Common myeloid progenitor, CD34-positive (primary cell): ENCODE measurements around the gene COG5.

Experiments
- CTCF ChIA-PET: fragments of 350-600 bp; sonication (Branson Sonifier 250); formaldehyde crosslinking; loops from one replicate; lab custom pipeline; 2021; ENCODE audit warnings: antibody characterized with exemption; lab: Charles Lee
- POLR2A ChIA-PET: fragments of 350-600 bp; sonication (Branson Sonifier 250); formaldehyde crosslinking; loops from one replicate; lab custom pipeline; 2021; ENCODE audit warnings: antibody characterized with exemption; lab: Charles Lee
- DNase-seq, 3 donors: peaks; one replicate each; pipeline versions ENCODE4 v3.0.0 to v3.0.0-alpha.2; 2013
- H3K27ac ChIP-seq, 2 experiments: 1 replicate in 1 of 2; 2 replicates in 1 of 2; pipeline ENCODE4 v1.7.0; 2013; ENCODE audit warnings: inconsistent platforms in 2 of 2, low read length in 2 of 2, mild to moderate bottlenecking in 2 of 2, low read depth in 1 of 2, moderate library complexity in 1 of 2; ENCODE audit not compliant: severe bottlenecking in 2 of 2, insufficient read depth in 1 of 2, poor library complexity in 1 of 2
- H3K27me3 ChIP-seq, 5 experiments: replicated peaks in 2 of 5; 1 replicate in 3 of 5; 2 replicates in 2 of 5; pipeline versions ENCODE4 v1.6.1 to v1.7.0; 2013; ENCODE audit warnings: low read length in 4 of 5, mild to moderate bottlenecking in 2 of 5, moderate library complexity in 2 of 5, inconsistent platforms in 1 of 5; ENCODE audit not compliant: insufficient read depth in 5 of 5, control insufficient read depth in 4 of 5
- H3K36me3 ChIP-seq, 4 experiments: 1 replicate in 2 of 4; 2 replicates in 2 of 4; pipeline versions ENCODE4 v1.6.1 to v1.7.0; 2013; ENCODE audit warnings: low read length in 3 of 4, control low read depth in 1 of 4, mild to moderate bottlenecking in 1 of 4; ENCODE audit not compliant: control insufficient read depth in 4 of 4, insufficient read depth in 4 of 4
- H3K4me1 ChIP-seq, 4 experiments: 1 replicate in 3 of 4; 2 replicates in 1 of 4; pipeline versions ENCODE4 v1.6.1 to v1.7.1; 2013; ENCODE audit warnings: low read length in 3 of 4, mild to moderate bottlenecking in 3 of 4, control low read depth in 1 of 4, inconsistent platforms in 1 of 4, moderate library complexity in 1 of 4; ENCODE audit not compliant: control insufficient read depth in 4 of 4, insufficient read depth in 4 of 4; ENCODE audit errors: control extremely low read depth in 1 of 4
- H3K4me3 ChIP-seq, 7 experiments: 1 replicate in 4 of 7; 2 replicates in 3 of 7; pipeline versions ENCODE4 v1.5.1 to v1.7.0; 2013; ENCODE audit warnings: mild to moderate bottlenecking in 7 of 7, low read length in 6 of 7, moderate library complexity in 6 of 7, inconsistent platforms in 2 of 7, low read depth in 2 of 7, control low read depth in 1 of 7; ENCODE audit not compliant: insufficient read depth in 4 of 7, control insufficient read depth in 1 of 7; ENCODE audit errors: extremely low read depth in 1 of 7
- H3K9me3 ChIP-seq, 5 experiments: 1 replicate in 4 of 5; 2 replicates in 1 of 5; pipeline versions ENCODE4 v1.6.1 to v1.7.1; 2013; ENCODE audit warnings: low read length in 4 of 5, mild to moderate bottlenecking in 2 of 5, inconsistent platforms in 1 of 5, low read depth in 1 of 5, moderate library complexity in 1 of 5; ENCODE audit not compliant: control insufficient read depth in 4 of 5, insufficient read depth in 2 of 5; ENCODE audit errors: control extremely low read depth in 1 of 5
- WGBS: methylation state at CpG from one replicate; pipeline ENCODE4 v1.1.5; 2013; ENCODE audit not compliant: insufficient coverage; 5-methylcytosine and 5-hydroxymethylcytosine counted together

COG5 gene

DNA sequence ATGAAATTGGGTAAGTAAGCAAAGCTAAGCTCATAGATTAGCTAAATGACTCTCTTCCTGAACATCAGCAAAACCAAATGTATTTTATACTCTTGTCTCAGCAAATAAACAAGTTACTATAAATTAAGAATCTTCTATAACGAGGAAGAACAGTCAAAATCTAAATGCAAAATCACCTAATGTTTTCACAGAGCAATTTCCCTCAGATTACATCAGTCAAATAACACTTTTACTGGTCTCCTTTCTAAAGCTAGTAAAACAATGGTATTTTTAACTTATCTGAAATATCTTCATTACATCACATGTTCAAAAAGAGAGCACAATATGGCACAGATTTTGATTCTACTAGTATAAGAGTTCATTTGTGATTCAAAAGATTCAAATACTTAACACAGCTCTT, 110.3 kb downstream of the COG5 start:
- Histone ChIP-seq H3K4me3 (no peak overlapping the region), H3K36me3 (peaks cover 0 to 4% (median 0%) of the 10 kb centered on the region in 4 experiments), H3K27ac (no peak overlapping the region), H3K9me3 (no peaks in the 10 kb centered on the region), H3K4me1 (no peaks in the 10 kb centered on the region), H3K27me3 (no peaks in the 10 kb centered on the region)
- no CpG with 5 or more reads among the region's 1 CpG for WGBS
- CTCF ChIA-PET, result no interaction called here
- POLR2A ChIA-PET, result no interaction called here
- no peak for DNase-seq

DNA sequence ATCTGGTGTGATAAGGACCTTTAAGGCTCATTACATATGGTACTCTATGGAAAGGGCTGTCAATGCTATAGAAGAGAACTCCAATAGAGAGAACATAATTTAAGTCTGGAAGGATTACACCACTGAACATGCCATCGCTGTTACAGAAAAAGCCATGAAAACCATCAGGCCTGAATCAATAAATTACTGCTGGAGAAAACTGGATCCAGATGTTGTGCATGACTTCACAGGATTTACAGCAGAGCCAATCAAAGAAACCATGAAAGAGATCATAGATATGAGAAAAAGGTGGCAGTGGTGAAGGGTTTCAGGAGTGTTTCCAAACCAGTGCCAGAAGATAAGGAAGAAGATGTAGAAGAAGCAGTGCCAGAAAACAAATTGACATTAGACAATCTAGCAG, 112.8 kb downstream of the COG5 start:
- Histone ChIP-seq H3K36me3 (peaks cover 0 to 8% (median 0%) of the 10 kb centered on the region in 4 experiments), H3K27me3 (no peaks in the 10 kb centered on the region), H3K4me3 (no peak overlapping the region), H3K9me3 (no peaks in the 10 kb centered on the region), H3K4me1 (no peaks in the 10 kb centered on the region), H3K27ac (no peak overlapping the region)
- ChIA-PET CTCF (interaction anchor here (1.6 kb wide), 1 partner anchor 13 kb away, joined by 3 read pairs; no protein-coding TSS in a partner anchor), POLR2A (interaction anchor here (0.5 kb wide), 1 partner anchor 22 kb away, joined by 4 read pairs; no protein-coding TSS in a partner anchor)
- 91% methylated on average over 1 of the region's 1 CpG for WGBS
- no peak for DNase-seq

DNA sequence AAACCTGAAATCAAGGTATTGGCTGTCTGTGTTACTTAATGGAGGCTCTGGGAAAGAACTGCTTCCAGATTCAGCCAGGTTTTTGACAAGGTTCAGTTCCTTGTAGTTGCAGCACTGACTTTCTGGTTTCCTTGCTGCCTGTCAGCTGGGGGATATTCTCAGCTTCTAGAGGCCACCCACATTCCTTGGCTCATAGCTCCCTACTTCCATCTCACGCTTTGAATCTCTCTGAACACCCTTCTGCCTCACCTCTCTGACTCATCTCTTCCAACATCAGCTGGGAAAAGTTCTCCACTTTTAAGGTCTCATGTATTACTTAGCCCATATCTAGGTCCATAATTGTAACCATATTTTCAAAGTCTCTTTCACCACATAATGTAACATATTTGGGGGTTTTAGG, 116.7 kb downstream of the COG5 start:
- Histone ChIP-seq H3K27me3 (no peaks in the 10 kb centered on the region), H3K4me1 (no peaks in the 10 kb centered on the region), H3K36me3 (peaks cover 0 to 8% (median 2%) of the 10 kb centered on the region in 4 experiments), H3K9me3 (peaks cover 0 to 4% (median 2%) of the 10 kb centered on the region in 5 experiments), H3K27ac (no peak overlapping the region), H3K4me3 (no peak overlapping the region)
- DNase-seq, result no peak
- WGBS, result 100% methylated on average over 1 of the region's 1 CpG
- ChIA-PET CTCF (no interaction called here), POLR2A (no interaction called here)

DNA sequence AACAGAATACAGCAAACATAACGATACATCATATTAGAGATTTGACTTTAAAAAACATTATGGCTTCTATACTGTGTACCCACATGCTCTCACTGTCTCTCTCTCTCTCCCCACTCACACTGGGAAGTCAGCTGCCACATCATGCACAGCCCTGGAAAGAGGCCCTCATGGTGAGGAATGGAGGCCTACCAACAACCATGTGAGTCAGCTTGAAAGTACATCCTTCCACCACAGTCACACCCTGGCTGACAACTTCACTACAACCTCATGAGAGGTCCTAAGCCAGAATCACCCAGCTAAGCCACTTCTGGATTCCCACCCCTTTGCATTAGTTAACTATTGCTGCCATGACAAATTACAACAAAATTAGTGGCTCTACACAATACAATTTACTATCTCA, 117.2 kb downstream of the COG5 start:
- no peak for DNase-seq
- H3K27me3 ChIP-seq, result no peaks in the 10 kb centered on the region
- ChIA-PET POLR2A (no interaction called here), CTCF (no interaction called here)
- H3K27ac ChIP-seq, result no peak overlapping the region
- no peaks in the 10 kb centered on the region for H3K4me1 ChIP-seq
- no peak overlapping the region for H3K4me3 ChIP-seq
- peaks cover 0 to 8% (median 3%) of the 10 kb centered on the region in 4 experiments for H3K36me3 ChIP-seq
- whole genome bisulfite sequencing, result no CpG with 5 or more reads among the region's 1 CpG
- H3K9me3 ChIP-seq, result peaks cover 0 to 6% (median 5%) of the 10 kb centered on the region in 5 experiments

- peaks cover 0 to 5% (median 1%) of the 10 kb centered on the region in 4 experiments for H3K36me3 ChIP-seq
- ChIA-PET CTCF (interaction anchor here (0.6 kb wide), 1 partner anchor 47 kb away, joined by 4 read pairs; no protein-coding TSS in a partner anchor), POLR2A (no interaction called here)
- H3K9me3 ChIP-seq, result peaks cover 0 to 6% (median 5%) of the 10 kb centered on the region in 5 experiments
- DNase-seq, result no peak
- no peak overlapping the region for H3K4me3 ChIP-seq
- H3K27ac ChIP-seq, result no peak overlapping the region
- H3K4me1 ChIP-seq, result no peaks in the 10 kb centered on the region
- no peaks in the 10 kb centered on the region for H3K27me3 ChIP-seq
- no CpG with 5 or more reads among the region's 1 CpG for WGBS
Observed at GRCh38 chr7:107442678-107443077, 121.0 kb downstream of the COG5 start.

DNA sequence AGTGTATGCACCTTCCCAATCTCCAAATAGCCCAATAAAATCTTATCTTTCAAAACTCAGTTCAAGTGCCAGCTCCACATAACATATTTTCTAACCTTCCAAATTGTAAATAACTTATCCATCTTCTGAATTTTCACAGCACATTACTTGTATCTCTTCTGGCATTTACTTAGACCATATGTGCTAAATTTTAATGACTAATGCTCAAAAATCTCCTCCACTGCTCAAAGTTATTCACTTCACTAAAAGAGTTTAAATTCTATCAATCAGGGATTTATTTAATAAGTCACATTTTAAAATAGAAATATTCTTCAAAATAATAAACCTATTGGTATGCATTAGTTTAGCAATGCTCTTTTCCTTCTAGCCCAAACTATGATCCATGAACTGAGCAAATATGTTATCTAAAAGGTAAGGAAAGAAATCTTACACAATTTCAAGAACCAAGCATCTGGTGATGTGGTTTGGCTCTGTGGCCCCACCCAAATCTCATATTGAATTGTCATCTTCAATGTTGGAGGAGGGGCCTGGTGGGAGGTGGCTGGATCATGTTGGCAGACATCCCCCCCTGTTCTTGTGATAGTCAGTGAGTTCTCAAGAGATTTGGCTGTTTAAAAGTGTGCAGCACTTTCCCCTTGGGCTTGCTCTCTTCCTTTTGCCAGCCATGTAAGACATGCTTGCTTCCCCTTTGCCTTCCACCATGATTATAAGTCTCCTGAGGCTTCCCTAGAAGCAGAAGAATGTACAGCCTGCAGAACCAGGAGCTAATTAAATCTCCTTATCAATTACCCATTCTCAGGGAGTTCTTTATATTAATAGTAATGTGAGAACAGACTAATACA, 121.9 kb downstream of the COG5 start:
- H3K9me3 ChIP-seq, result peaks cover 0 to 6% (median 5%) of the 10 kb centered on the region in 5 experiments
- no peak overlapping the region for H3K4me3 ChIP-seq
- POLR2A ChIA-PET, result no interaction called here
- no peak for DNase-seq
- peaks cover 0 to 5% (median 1%) of the 10 kb centered on the region in 4 experiments for H3K36me3 ChIP-seq
- H3K4me1 ChIP-seq, result no peaks in the 10 kb centered on the region
- CTCF ChIA-PET, result interaction anchor here (0.6 to 1.2 kb wide), 2 partner anchors 22 to 46 kb away, joined by 3 to 4 read pairs; no protein-coding TSS in a partner anchor
- H3K27me3 ChIP-seq, result no peaks in the 10 kb centered on the region
- no peak overlapping the region for H3K27ac ChIP-seq

DNA sequence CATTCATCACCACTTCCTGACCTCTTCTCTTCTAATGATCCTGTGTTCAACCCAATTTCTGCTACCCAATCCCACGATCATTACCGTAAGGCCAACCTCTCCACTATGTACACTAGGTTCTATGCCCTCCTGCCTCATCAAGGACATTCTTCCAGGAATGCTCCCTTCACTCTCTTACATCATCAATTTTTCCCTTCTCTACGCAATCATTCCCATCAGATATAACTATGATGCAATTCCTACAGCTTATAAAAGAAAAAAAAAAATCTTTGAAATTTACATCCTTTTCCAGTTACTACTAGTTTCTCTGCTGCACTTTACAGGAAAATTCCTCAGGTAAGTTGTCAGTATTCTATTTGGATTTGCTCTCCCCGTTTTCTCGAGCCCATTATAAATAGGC, 124.7 kb downstream of the COG5 start:
- POLR2A ChIA-PET, result no interaction called here
- no peaks in the 10 kb centered on the region for H3K4me1 ChIP-seq
- CTCF ChIA-PET, result no interaction called here
- H3K27me3 ChIP-seq, result no peaks in the 10 kb centered on the region
- 97% methylated on average over 2 of the region's 5 CpGs for WGBS
- peaks cover 0 to 5% (median 0%) of the 10 kb centered on the region in 4 experiments for H3K36me3 ChIP-seq
- peaks cover 0 to 6% (median 5%) of the 10 kb centered on the region in 5 experiments for H3K9me3 ChIP-seq
- no peak overlapping the region for H3K27ac ChIP-seq
- H3K4me3 ChIP-seq, result no peak overlapping the region
- DNase-seq, result no peak
